NCI-H69 (cell line): ENCODE results near the gene SMYD1.

Experiments
- DNase-seq: peaks from one replicate; lab custom pipeline; 2025; lab: John Stamatoyannopoulos, UW

The SMYD1 gene

GRCh38 chr2:88141952-88142351 is 74.3 kb downstream of the SMYD1 start:
- no peak for DNase-seq

GRCh38 chr2:88144271-88144670 is 76.6 kb downstream of the SMYD1 start:
- no peak for DNase-seq

GRCh38 chr2:88144914-88145497 is 77.4 kb downstream of the SMYD1 start:
- no peak for DNase-seq

- DNase-seq = no peak
Measured at GRCh38 chr2:88146590-88146989, 79.0 kb downstream of the SMYD1 start.

- DNase-seq = no peak
Measured at GRCh38 chr2:88147145-88147544, 79.5 kb downstream of the SMYD1 start.

- DNase-seq = no peak
Measured at GRCh38 chr2:88148929-88149438, 81.4 kb downstream of the SMYD1 start.

- DNase-seq = no peak
Measured at GRCh38 chr2:88159481-88159880, 91.9 kb downstream of the SMYD1 start.

GRCh38 chr2:88159955-88160415 is 92.4 kb downstream of the SMYD1 start:
- peak; percentile 66 for DNase-seq

GRCh38 chr2:88160517-88160916 is 92.9 kb downstream of the SMYD1 start:
- DNase-seq = no peak

GRCh38 chr2:88161446-88162244 is 94.0 kb downstream of the SMYD1 start:
- no peak for DNase-seq
